IMR-90 (cell line): ENCODE measurements around the gene PNPLA2. TPM values are rescaled to one million over a fixed set of nuclear protein-coding genes. Genes with fewer than 3 reads are reported as not detected.

Experiments used
- ATAC-seq: fragments of 200-7000 bp; cut with Tn5 transposase; 2 replicates; pipeline ENCODE4 v1.9.1; 2020; ENCODE audit warnings: low read depth, mild to moderate bottlenecking, moderate library complexity
- BruUV-seq: library from RNA; stranded (reverse); fragments of 400-500 nt; replicated peaks from 2 replicates; lab custom pipeline; 2021; lab: Mats Ljungman, UMichigan
- CTCF ChIA-PET: fragments of 300-600 bp; formaldehyde crosslinking; extraction: SDS; loops from one replicate; lab custom pipeline; 2021; ENCODE audit warnings: antibody characterized with exemption; lab: Yijun Ruan, JAX
- POLR2A ChIA-PET: fragments of 300-600 bp; sonication (Branson Sonifier 250); formaldehyde crosslinking; loops from one replicate; lab custom pipeline; 2022; ENCODE audit warnings: antibody characterized with exemption; ENCODE audit not compliant: unreplicated experiment; lab: Charles Lee
- DNase-seq: peaks from one replicate; pipeline ENCODE4 v3.0.0; 2013
- H2AFZ ChIP-seq: replicated peaks from 2 replicates; pipeline ENCODE3; 2013; ENCODE audit warnings: low read length, mild to moderate bottlenecking; ENCODE audit not compliant: poor library complexity
- H2AK5ac ChIP-seq: 2 replicates; pipeline ENCODE4 v1.6.1; 2013; ENCODE audit warnings: low read depth, low read length, inconsistent platforms
- H2AK9ac ChIP-seq: replicated peaks from 2 replicates; pipeline ENCODE3; 2013; ENCODE audit warnings: mild to moderate bottlenecking, low read depth, low read length, moderate library complexity; ENCODE audit not compliant: poor library complexity
- H2BK120ac ChIP-seq: 2 replicates; pipeline ENCODE4 v1.6.1; 2013; ENCODE audit warnings: low read depth, low read length, inconsistent platforms
- H2BK15ac ChIP-seq: 3 replicates; pipeline ENCODE4 v1.6.1; 2013; ENCODE audit warnings: low read depth, low read length, inconsistent platforms
- H2BK20ac ChIP-seq: 2 replicates; pipeline ENCODE4 v1.6.1; 2013; ENCODE audit warnings: low read depth, mild to moderate bottlenecking, inconsistent platforms, low read length, moderate library complexity
- H2BK5ac ChIP-seq: 2 replicates; pipeline ENCODE4 v1.6.1; 2013; ENCODE audit warnings: mild to moderate bottlenecking, low read depth, low read length, inconsistent platforms; ENCODE audit not compliant: poor library complexity, severe bottlenecking
- H3K14ac ChIP-seq: replicated peaks from 2 replicates; pipeline ENCODE4 v1.6.1; 2013; ENCODE audit warnings: low read depth, low read length, inconsistent platforms
- H3K18ac ChIP-seq: 2 replicates; pipeline ENCODE4 v1.6.1; 2013; ENCODE audit warnings: low read depth, low read length, control low read depth
- H3K23ac ChIP-seq: 2 replicates; pipeline ENCODE4 v1.6.1; 2013; ENCODE audit warnings: low read depth, low read length, inconsistent platforms
- H3K27ac ChIP-seq: 2 replicates; pipeline ENCODE4 v1.5.1; 2013; ENCODE audit warnings: mild to moderate bottlenecking, control low read depth, low read length; ENCODE audit not compliant: insufficient read depth
- H3K27me3 ChIP-seq: 2 replicates; pipeline ENCODE4 v1.6.1; 2013; ENCODE audit warnings: low read length; ENCODE audit not compliant: control insufficient read depth, insufficient read depth
- H3K36me3 ChIP-seq: 2 replicates; pipeline ENCODE4 v1.6.1; 2013; ENCODE audit warnings: low read length, mixed read lengths; ENCODE audit not compliant: control insufficient read depth, insufficient read depth
- H3K4ac ChIP-seq: 2 replicates; pipeline ENCODE4 v1.6.1; 2013; ENCODE audit warnings: low read depth, low read length, inconsistent platforms
- H3K4me1 ChIP-seq: 2 replicates; pipeline ENCODE4 v1.6.1; 2013; ENCODE audit warnings: low read length, mixed read lengths; ENCODE audit not compliant: control insufficient read depth, insufficient read depth
- H3K4me2 ChIP-seq: 2 replicates; pipeline ENCODE4 v1.6.1; 2013; ENCODE audit warnings: low read depth, mild to moderate bottlenecking, control low read depth, low read length, moderate library complexity
- H3K4me3 ChIP-seq: 2 replicates; pipeline ENCODE4 v1.5.1; 2013; ENCODE audit warnings: low read depth, mild to moderate bottlenecking, control low read depth, low read length, moderate library complexity; ENCODE audit not compliant: insufficient read depth
- H3K56ac ChIP-seq: 2 replicates; pipeline ENCODE4 v1.6.1; 2013; ENCODE audit warnings: low read length, inconsistent platforms; ENCODE audit not compliant: insufficient read depth; ENCODE audit errors: extremely low read depth
- H3K79me1 ChIP-seq, 2 experiments: 2 replicates each; pipeline ENCODE4 v1.6.1; 2013; ENCODE audit warnings: low read length in 2 of 2, inconsistent platforms in 1 of 2, low read depth in 1 of 2
- H3K9ac ChIP-seq: 2 replicates; pipeline ENCODE4 v1.6.1; 2013; ENCODE audit warnings: low read depth, low read length, control low read depth
- H3K9me1 ChIP-seq: 2 replicates; pipeline ENCODE4 v1.6.1; 2013; ENCODE audit warnings: low read length, inconsistent platforms; ENCODE audit not compliant: insufficient read depth
- H3K9me3 ChIP-seq: 2 replicates; pipeline ENCODE4 v1.6.1; 2013; ENCODE audit warnings: low read length; ENCODE audit not compliant: control insufficient read depth, insufficient read depth
- H4K20me1 ChIP-seq: 2 replicates; pipeline ENCODE4 v1.6.1; 2013; ENCODE audit warnings: low read length, inconsistent platforms; ENCODE audit not compliant: insufficient read depth
- H4K5ac ChIP-seq: 2 replicates; pipeline ENCODE4 v1.6.1; 2013; ENCODE audit warnings: mild to moderate bottlenecking, low read depth, low read length, control low read depth
- H4K8ac ChIP-seq, 2 experiments: 2 replicates each; pipeline ENCODE4 v1.6.1; 2013; ENCODE audit warnings: low read depth in 2 of 2, low read length in 2 of 2, control low read depth in 1 of 2, inconsistent platforms in 1 of 2
- H4K91ac ChIP-seq: 2 replicates; pipeline ENCODE4 v1.6.1; 2013; ENCODE audit warnings: low read depth, low read length, inconsistent platforms; ENCODE audit not compliant: insufficient read depth
- BHLHE40 ChIP-seq: fragments of 150-350 bp; IDR thresholded peaks from 2 replicates; pipeline ENCODE4 v1.6.1; 2016; ENCODE audit warnings: mild to moderate bottlenecking, low read depth, low read length
- MAZ ChIP-seq: IDR thresholded peaks from 2 replicates; pipeline ENCODE4 v1.6.1; 2012; ENCODE audit warnings: low read depth, mild to moderate bottlenecking, low read length, improper control_type of control experiment, moderate library complexity, borderline replicate concordance
- NFE2L2 ChIP-seq: fragments of 150-350 bp; IDR thresholded peaks from 2 replicates; pipeline ENCODE4 v1.6.1; 2016; ENCODE audit warnings: low read depth, mild to moderate bottlenecking, low read length
- RAD21 ChIP-seq: IDR thresholded peaks from 2 replicates; pipeline ENCODE4 v1.6.1; 2012; ENCODE audit warnings: low read length, improper control_type of control experiment
- RCOR1 ChIP-seq: IDR thresholded peaks from 2 replicates; pipeline ENCODE4 v1.6.1; 2012; ENCODE audit warnings: mild to moderate bottlenecking, low read length, improper control_type of control experiment; ENCODE audit not compliant: insufficient replicate concordance
- RFX5 ChIP-seq: IDR thresholded peaks from 2 replicates; pipeline ENCODE4 v1.8.0; 2012; ENCODE audit warnings: low read depth, mild to moderate bottlenecking, low read length, moderate library complexity
- WGBS, 2 experiments: methylation state at CpG; one replicate each; pipeline versions ENCODE4 v1.1.5 to v1.1.7; 2013; ENCODE audit warnings: missing lambda C conversion rate in 2 of 2; ENCODE audit not compliant: insufficient read length in 1 of 2; ENCODE audit errors: extremely low coverage in 2 of 2; 5-methylcytosine and 5-hydroxymethylcytosine counted together
- dilution Hi-C: fragments of 300-500 bp; cut with HindIII; formaldehyde crosslinking; loops from one replicate; pipeline ENCODE4 v1.14.3; 2018; ENCODE audit warnings: low sequenced_read_pairs; ENCODE audit not compliant: unreplicated experiment
- in situ Hi-C: fragments of 300-500 bp; cut with MboI; formaldehyde crosslinking; loops from 3 replicates; pipeline ENCODE4 v1.14.3; 2019; ENCODE audit warnings: low sequenced_read_pairs, inconsistent platforms, mixed read lengths
- intact Hi-C: fragments of 100-400 bp; cut with micrococcal nuclease; formaldehyde crosslinking; loops from 2 replicates; pipeline ENCODE4 v1.10.0; 2022
- polyA plus RNA-seq, 3 experiments: library from polyadenylated mRNA; depleted of rRNA; stranded (reverse); fragments of >200 nt; gene quantifications; 2 replicates each; pipeline ENCODE4 v1.2.3, GENCODE V29; 2012; ENCODE audit warnings: low replicate concordance in 1 of 3
- total RNA-seq: library from RNA; depleted of rRNA; stranded (reverse); fragments of >200 nt; gene quantifications from 2 replicates; pipeline ENCODE4 v1.2.3, GENCODE V29; 2012
- TF ChIP-seq, protein P1 (sequence below): fragments of 150-350 bp; IDR thresholded peaks from 2 replicates; pipeline ENCODE4 v1.6.1; 2017; ENCODE audit warnings: mild to moderate bottlenecking, antibody characterized with exemption, low read length, low read depth

Gene PNPLA2
- total and polyA plus RNA-seq, 2 of the 4 experiments (the other 2 are of a cell fraction) = 7.0 to 94.3 TPM

DNA sequence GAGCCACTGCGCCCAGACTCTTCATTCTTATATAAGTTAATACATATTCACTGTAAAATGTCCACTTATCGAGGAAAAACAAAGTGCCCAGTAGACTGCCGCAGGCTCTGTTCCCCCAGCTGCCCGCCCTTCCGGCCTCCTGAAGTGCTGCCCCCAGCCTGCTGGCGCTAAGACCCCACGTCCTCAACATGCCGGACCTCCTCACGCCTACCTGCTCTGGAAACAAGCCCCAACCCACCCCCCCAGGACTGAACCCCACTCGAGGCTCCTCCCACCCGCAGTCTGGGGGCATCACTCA lies 42.5 kb upstream of the PNPLA2 start:
- BruUV-seq = no TSS peak
- 33% methylated on average over 5 of the region's 11 CpGs; no CpG with 5 or more reads in 1 of the 2 experiments for WGBS, 2 experiments
- H3K27me3 ChIP-seq = no peaks in the 10 kb centered on the region
- peaks cover 17 to 71% of the 10 kb centered on the region in 2 experiments for H3K79me1 ChIP-seq
- TF ChIP-seq BHLHE40 (no peak), NFE2L2 (no peak), RFX5 (no peak), RCOR1 (no peak), MAZ (no peak), RAD21 (no peak)
- TF ChIP-seq, protein P1, sequence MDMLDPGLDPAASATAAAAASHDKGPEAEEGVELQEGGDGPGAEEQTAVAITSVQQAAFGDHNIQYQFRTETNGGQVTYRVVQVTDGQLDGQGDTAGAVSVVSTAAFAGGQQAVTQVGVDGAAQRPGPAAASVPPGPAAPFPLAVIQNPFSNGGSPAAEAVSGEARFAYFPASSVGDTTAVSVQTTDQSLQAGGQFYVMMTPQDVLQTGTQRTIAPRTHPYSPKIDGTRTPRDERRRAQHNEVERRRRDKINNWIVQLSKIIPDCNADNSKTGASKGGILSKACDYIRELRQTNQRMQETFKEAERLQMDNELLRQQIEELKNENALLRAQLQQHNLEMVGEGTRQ = no peak
- CTCF ChIA-PET = no interaction called here
- H3K4me1 ChIP-seq = peaks cover 13% of the 10 kb centered on the region
- H4K91ac ChIP-seq = no peak overlapping the region
- ATAC-seq = no peak
- DNase-seq = no peak
- H3K9me3 ChIP-seq = no peaks in the 10 kb centered on the region
- H2BK20ac ChIP-seq = no peak overlapping the region
- peaks cover 53% of the 10 kb centered on the region for H4K20me1 ChIP-seq
- peak overlapping the region; percentile 99 for H2AK5ac ChIP-seq
- POLR2A ChIA-PET = no interaction called here
- in situ Hi-C loops = no loop called here
- no peak overlapping the region; the same call in 1 of the 2 replicates for H3K18ac ChIP-seq
- peak overlapping the region; percentile 93 for H3K23ac ChIP-seq
- peak overlapping the region; percentile 91 for H3K4ac ChIP-seq
- peak overlapping the region; percentile 99 for H3K4me3 ChIP-seq
- H3K56ac ChIP-seq = peak overlapping the region; percentile 41; the same call in 1 of the 2 replicates
- no peak overlapping the region for H2BK120ac ChIP-seq
- no peak overlapping the region; the same call in 2 of the 3 replicates for H2BK15ac ChIP-seq
- peak overlapping the region; percentile 99 for H3K9ac ChIP-seq
- intact Hi-C loops = no loop called here
- H3K14ac ChIP-seq = peak overlapping the region; percentile 77
- peak overlapping the region; percentile 60 for H2BK5ac ChIP-seq
- peak overlapping the region; percentile 30; the same call in 1 of the 2 replicates for H4K5ac ChIP-seq
- H3K9me1 ChIP-seq = peaks cover 11% of the 10 kb centered on the region; the same call in 1 of the 2 replicates
- peaks cover 36% of the 10 kb centered on the region for H3K36me3 ChIP-seq
- H2AK9ac ChIP-seq = peak overlapping the region; percentile 100
- no peak overlapping the region for H2AFZ ChIP-seq
- H3K4me2 ChIP-seq = peak overlapping the region; percentile 93
- H3K27ac ChIP-seq = peak overlapping the region; percentile 96
- peak overlapping the region; percentile 56 to 91; a peak in 3 of 4 replicates for H4K8ac ChIP-seq
- dilution Hi-C loops = no loop called here
